K562 (cell line): Measurements from ENCODE around the gene ZNF77. TPM values are rescaled to one million over a fixed set of nuclear protein-coding genes. Genes with fewer than 3 reads are reported as not detected.

Experiments used
- BRD9 ChIP-seq: fragments of 450-650 bp; IDR thresholded peaks from 2 replicates; pipeline ENCODE4 v1.6.1; 2018; ENCODE audit warnings: low read depth; ENCODE audit not compliant: partially characterized antibody
- KLF10 ChIP-seq: fragments of 250-450 bp; sonication (Bioruptor Pico); IDR thresholded peaks from 2 replicates; pipeline ENCODE4 v1.6.1; 2021; ENCODE audit warnings: matching md5 sums
- LCOR ChIP-seq: sonication (generic); formaldehyde crosslinking; IDR thresholded peaks from 2 replicates; pipeline ENCODE4 v1.8.0; 2022; ENCODE audit warnings: mild to moderate bottlenecking, missing genetic modification reagents
- PYGO2 ChIP-seq: fragments of 450-650 bp; IDR thresholded peaks from 2 replicates; pipeline ENCODE4 v1.6.1; 2016; ENCODE audit warnings: mild to moderate bottlenecking, missing genetic modification characterization, moderate library complexity, missing compliant biosample characterization
- XRCC4 ChIP-seq: IDR thresholded peaks from one replicate; pipeline ENCODE4 v1.6.1; 2011; ENCODE audit not compliant: insufficient read depth, insufficient read length; ENCODE audit errors: extremely low read depth
- ZBTB11 ChIP-seq, 3 experiments: fragments of 200-800 bp in 1 of 3; fragments of 250-450 bp in 1 of 3; fragments of 450-650 bp in 1 of 3; sonication (Bioruptor Pico) in 1 of 3; sonication (Bioruptor generic) in 1 of 3; formaldehyde crosslinking in 1 of 3; IDR thresholded peaks; 2 replicates each; pipeline versions ENCODE4 v1.6.1 to v1.8.0; 2016 to 2022; ENCODE audit warnings: mild to moderate bottlenecking in 2 of 3, missing genetic modification characterization in 2 of 3, missing compliant biosample characterization in 1 of 3, moderate library complexity in 1 of 3
- ZHX1 ChIP-seq: fragments of 150-350 bp; conservative IDR thresholded peaks from 2 replicates; pipeline ENCODE4 v1.6.1; 2014; ENCODE audit warnings: low read length
- ZSCAN32 ChIP-seq: fragments of 450-650 bp; formaldehyde crosslinking; IDR thresholded peaks from 2 replicates; pipeline ENCODE4 v1.4.0; 2020; ENCODE audit warnings: mild to moderate bottlenecking, moderate library complexity
- polyA plus RNA-seq, 8 experiments: library from polyadenylated mRNA; depleted of rRNA in 4 of 8; stranded (reverse) in 5 of 8; unstranded in 3 of 8; fragments of >200 nt; fragmentation: Nextera tagmentation in 2 of 8; fragmentation: Illumina TruSeq in 1 of 8; extraction: Ambion mirVana in 2 of 8; extraction: Trizol in 1 of 8; gene quantifications; 2 replicates each; pipeline versions ENCODE4 v1.2.1 to v1.2.3, GENCODE V29; 2011 to 2014; ENCODE audit warnings: inconsistent platforms in 1 of 8, missing spikeins in 1 of 8
- total RNA-seq, 7 experiments: library from RNA; depleted of rRNA in 6 of 7; stranded (reverse); fragments of >200 nt in 6 of 7; fragmentation: Illumina TruSeq in 2 of 7; extraction: Trizol in 2 of 7; gene quantifications; 2 replicates each; pipeline versions ENCODE4 v1.2.1 to v1.2.3, GENCODE V29; 2011 to 2021; ENCODE audit warnings: low replicate concordance in 1 of 7
- TF ChIP-seq, protein P1 (sequence below): sonication (generic); formaldehyde crosslinking; IDR thresholded peaks from 2 replicates; pipeline ENCODE4 v1.8.1; 2023; ENCODE audit warnings: missing genetic modification reagents, mild to moderate bottlenecking, borderline replicate concordance
- TF ChIP-seq, protein P2 (sequence below): fragments of 250-450 bp; sonication (Bioruptor Pico); IDR thresholded peaks from 2 replicates; pipeline ENCODE4 v1.8.0; 2021; ENCODE audit warnings: mild to moderate bottlenecking, moderate library complexity
- TF ChIP-seq, protein P3 (sequence below), 2 experiments: fragments of 250-450 bp in 1 of 2; fragments of 450-650 bp in 1 of 2; sonication (Bioruptor Pico) in 1 of 2; IDR thresholded peaks; 2 replicates each; pipeline versions ENCODE4 v1.6.1 to v1.8.0; 2016 to 2021; ENCODE audit warnings: mild to moderate bottlenecking in 2 of 2, moderate library complexity in 2 of 2, missing compliant biosample characterization in 1 of 2, missing genetic modification characterization in 1 of 2

The ZNF77 gene
- total and polyA plus RNA-seq, 9 of the 15 experiments (the other 6 are each of a cell fraction or from before 2014, with no cell fraction given), result 4.3 to 14.5 (median 7.7) TPM

DNA sequence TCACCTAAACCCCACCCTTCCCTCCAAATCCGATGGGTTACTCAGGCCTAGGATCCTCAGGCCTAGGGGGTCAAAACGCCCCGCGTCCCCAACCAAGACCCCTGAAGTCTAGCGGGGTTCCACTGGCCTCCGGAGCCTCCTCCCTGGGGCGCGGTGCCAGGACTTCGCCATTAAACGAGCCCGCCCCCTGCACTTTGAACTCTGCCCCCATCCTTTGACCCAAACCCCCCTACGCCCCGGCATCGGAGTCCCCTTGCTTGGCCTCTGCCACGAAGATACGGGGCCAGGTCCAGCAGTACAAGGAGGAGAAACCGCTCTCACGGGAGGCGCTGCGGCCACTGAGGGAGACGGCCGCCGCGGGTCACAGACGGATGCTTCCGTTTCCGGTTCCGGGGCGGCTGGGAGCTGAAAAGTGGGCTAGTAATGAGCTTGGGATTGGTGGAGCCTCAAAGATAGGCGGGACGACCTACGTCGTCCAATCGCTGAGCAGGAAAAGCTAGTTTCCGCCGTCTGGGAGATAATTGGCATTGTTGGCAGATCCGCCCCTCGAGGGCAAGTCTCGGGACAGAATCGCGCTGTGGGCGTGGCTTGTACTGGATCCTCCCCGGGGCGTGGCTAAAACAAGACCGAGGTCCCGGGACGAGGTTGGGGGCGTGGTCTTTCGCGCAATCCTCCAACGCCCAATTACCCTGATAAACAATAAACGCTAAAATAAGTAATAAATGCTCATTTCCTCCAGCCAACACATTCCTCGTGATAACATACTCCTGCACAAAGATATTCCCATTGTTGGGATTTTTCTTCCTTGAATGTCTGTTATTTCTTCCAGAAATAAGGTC, 5.7 kb upstream of the ZNF77 start (continued):
- no peak for TF ChIP-seq ZHX1
- TF ChIP-seq PYGO2 (tag), result no peak
- TF ChIP-seq BRD9, result peak; percentile 80
- TF ChIP-seq, protein P1, sequence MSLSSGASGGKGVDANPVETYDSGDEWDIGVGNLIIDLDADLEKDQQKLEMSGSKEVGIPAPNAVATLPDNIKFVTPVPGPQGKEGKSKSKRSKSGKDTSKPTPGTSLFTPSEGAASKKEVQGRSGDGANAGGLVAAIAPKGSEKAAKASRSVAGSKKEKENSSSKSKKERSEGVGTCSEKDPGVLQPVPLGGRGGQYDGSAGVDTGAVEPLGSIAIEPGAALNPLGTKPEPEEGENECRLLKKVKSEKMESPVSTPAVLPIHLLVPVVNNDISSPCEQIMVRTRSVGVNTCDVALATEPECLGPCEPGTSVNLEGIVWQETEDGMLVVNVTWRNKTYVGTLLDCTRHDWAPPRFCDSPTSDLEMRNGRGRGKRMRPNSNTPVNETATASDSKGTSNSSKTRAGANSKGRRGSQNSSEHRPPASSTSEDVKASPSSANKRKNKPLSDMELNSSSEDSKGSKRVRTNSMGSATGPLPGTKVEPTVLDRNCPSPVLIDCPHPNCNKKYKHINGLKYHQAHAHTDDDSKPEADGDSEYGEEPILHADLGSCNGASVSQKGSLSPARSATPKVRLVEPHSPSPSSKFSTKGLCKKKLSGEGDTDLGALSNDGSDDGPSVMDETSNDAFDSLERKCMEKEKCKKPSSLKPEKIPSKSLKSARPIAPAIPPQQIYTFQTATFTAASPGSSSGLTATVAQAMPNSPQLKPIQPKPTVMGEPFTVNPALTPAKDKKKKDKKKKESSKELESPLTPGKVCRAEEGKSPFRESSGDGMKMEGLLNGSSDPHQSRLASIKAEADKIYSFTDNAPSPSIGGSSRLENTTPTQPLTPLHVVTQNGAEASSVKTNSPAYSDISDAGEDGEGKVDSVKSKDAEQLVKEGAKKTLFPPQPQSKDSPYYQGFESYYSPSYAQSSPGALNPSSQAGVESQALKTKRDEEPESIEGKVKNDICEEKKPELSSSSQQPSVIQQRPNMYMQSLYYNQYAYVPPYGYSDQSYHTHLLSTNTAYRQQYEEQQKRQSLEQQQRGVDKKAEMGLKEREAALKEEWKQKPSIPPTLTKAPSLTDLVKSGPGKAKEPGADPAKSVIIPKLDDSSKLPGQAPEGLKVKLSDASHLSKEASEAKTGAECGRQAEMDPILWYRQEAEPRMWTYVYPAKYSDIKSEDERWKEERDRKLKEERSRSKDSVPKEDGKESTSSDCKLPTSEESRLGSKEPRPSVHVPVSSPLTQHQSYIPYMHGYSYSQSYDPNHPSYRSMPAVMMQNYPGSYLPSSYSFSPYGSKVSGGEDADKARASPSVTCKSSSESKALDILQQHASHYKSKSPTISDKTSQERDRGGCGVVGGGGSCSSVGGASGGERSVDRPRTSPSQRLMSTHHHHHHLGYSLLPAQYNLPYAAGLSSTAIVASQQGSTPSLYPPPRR (CRISPR knock-in tag), result 0 out of 2 replicates have a peak, but pooled peaks have one; percentile 58
- TF ChIP-seq ZSCAN32 (CRISPR knock-in tag), result peak; percentile 87
- TF ChIP-seq ZBTB11 (CRISPR knock-in tag; IDR thresholded peaks at IDR 0.05), result peak in 1 of 3 experiments; percentile 91; a peak in 2 of 6 replicates
- no peak for TF ChIP-seq KLF10 (CRISPR knock-in tag)
- no peak; the same call in 1 of the 2 replicates for TF ChIP-seq LCOR (CRISPR knock-in tag)
- TF ChIP-seq, protein P2, sequence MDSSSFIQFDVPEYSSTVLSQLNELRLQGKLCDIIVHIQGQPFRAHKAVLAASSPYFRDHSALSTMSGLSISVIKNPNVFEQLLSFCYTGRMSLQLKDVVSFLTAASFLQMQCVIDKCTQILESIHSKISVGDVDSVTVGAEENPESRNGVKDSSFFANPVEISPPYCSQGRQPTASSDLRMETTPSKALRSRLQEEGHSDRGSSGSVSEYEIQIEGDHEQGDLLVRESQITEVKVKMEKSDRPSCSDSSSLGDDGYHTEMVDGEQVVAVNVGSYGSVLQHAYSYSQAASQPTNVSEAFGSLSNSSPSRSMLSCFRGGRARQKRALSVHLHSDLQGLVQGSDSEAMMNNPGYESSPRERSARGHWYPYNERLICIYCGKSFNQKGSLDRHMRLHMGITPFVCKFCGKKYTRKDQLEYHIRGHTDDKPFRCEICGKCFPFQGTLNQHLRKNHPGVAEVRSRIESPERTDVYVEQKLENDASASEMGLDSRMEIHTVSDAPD (CRISPR knock-in tag), result no peak
- no peak for TF ChIP-seq XRCC4
- TF ChIP-seq, protein P3, sequence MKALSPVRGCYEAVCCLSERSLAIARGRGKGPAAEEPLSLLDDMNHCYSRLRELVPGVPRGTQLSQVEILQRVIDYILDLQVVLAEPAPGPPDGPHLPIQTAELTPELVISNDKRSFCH (CRISPR knock-in tag; IDR thresholded peaks at IDR 0.05), result no peak
- TF ChIP-seq, protein P3 (tag; IDR thresholded peaks at IDR 0.05), result no peak; the same call in none of the 2 replicates
